ENCODE results near the gene EPRS1.

- TF ChIP-seq YY1 (IDR thresholded peaks at IDR 0.05; ENCODE audit: low read depth) (no peak), CREB1 (IDR thresholded peaks at IDR 0.05; ENCODE audit: low read depth) (no peak; the same call in 1 of the 2 replicates), EP300 (IDR thresholded peaks at IDR 0.05; ENCODE audit: borderline replicate concordance) (no peak), MAX (IDR thresholded peaks at IDR 0.05) (no peak), REST (IDR thresholded peaks at IDR 0.05; ENCODE audit: low read depth) (no peak), EGR1 (IDR thresholded peaks at IDR 0.05) (no peak), TAF1 (IDR thresholded peaks at IDR 0.05; ENCODE audit: low read depth) (no peak), CEBPB (IDR thresholded peaks at IDR 0.05) (no peak), TCF12 (IDR thresholded peaks at IDR 0.05; ENCODE audit: low read depth) (no peak), NFIC (IDR thresholded peaks at IDR 0.05) (no peak), TEAD4 (IDR thresholded peaks at IDR 0.05) (no peak)
Observed at GRCh38 chr1:220012259-220012658, 34.0 kb downstream of the EPRS1 start.
